ENCODE data around the gene AKT1. TPM values are rescaled to one million over a fixed set of nuclear protein-coding genes. Genes with fewer than 3 reads are reported as not detected.
A peak's percentile ranks its signal among the peaks of the same experiment; 100 is the strongest.

The AKT1 gene
- total and polyA plus RNA-seq, 2 of the 13 experiments (the other 11 are each of a cell fraction or from before 2014, with no cell fraction given) = 96.2 to 116 TPM

GRCh38 chr14:104731320-104732294 is 63.9 kb downstream of the AKT1 start (continued):
- TF ChIP-seq ZNF687 (CRISPR knock-in tag; IDR thresholded peaks at IDR 0.05) = peak; percentile 57
- TF ChIP-seq NONO (IDR thresholded peaks at IDR 0.05) = no peak
- 0 out of 2 replicates have a peak, but pooled peaks have one; percentile 27 for TF ChIP-seq NONO (CRISPR knock-in tag; conservative IDR thresholded peaks at IDR 0.05)
- TF ChIP-seq CREB1 (IDR thresholded peaks at IDR 0.05) = no peak
- no peak for TF ChIP-seq CREB1 (CRISPR knock-in tag; IDR thresholded peaks at IDR 0.05)
- peak; percentile 24; the same call in 1 of the 2 replicates for TF ChIP-seq ZSCAN21 (CRISPR knock-in tag; IDR thresholded peaks at IDR 0.05; ENCODE audit: borderline replicate concordance)
- no peak for TF ChIP-seq MYPOP (CRISPR knock-in tag; IDR thresholded peaks at IDR 0.05)
- peak; percentile 59 for TF ChIP-seq ZNF629 (CRISPR knock-in tag; conservative IDR thresholded peaks at IDR 0.05)
- TF ChIP-seq HOXA3 (CRISPR knock-in tag; IDR thresholded peaks at IDR 0.05) = peak; percentile 33; the same call in 1 of the 2 replicates
- no peak for TF ChIP-seq ZNF549 (CRISPR knock-in tag; IDR thresholded peaks at IDR 0.05)
- TF ChIP-seq FOXP1 (IDR thresholded peaks at IDR 0.05) = no peak
- no peak for TF ChIP-seq FOXP1 (CRISPR knock-in tag; IDR thresholded peaks at IDR 0.05)
- TF ChIP-seq MAX (IDR thresholded peaks at IDR 0.05) = peak; percentile 62; the same call in 1 of the 2 replicates
- no peak for TF ChIP-seq HNF1A (IDR thresholded peaks at IDR 0.05; ENCODE audit: low read depth)
- no peak for TF ChIP-seq HNF1A (CRISPR knock-in tag; IDR thresholded peaks at IDR 0.05; ENCODE audit: borderline replicate concordance)
- TF ChIP-seq SAP130 (CRISPR knock-in tag; IDR thresholded peaks at IDR 0.05; ENCODE audit: low read depth) = peak; percentile 23; the same call in 1 of the 2 replicates
- TF ChIP-seq ZMYM3 (CRISPR knock-in tag; IDR thresholded peaks at IDR 0.05) = peak; percentile 93
- no peak for TF ChIP-seq ZNF292 (CRISPR knock-in tag; IDR thresholded peaks at IDR 0.05; ENCODE audit: borderline replicate concordance, low read depth)
- 0 out of 2 replicates have a peak, but pooled peaks have one; percentile 35 for TF ChIP-seq ZNF772 (CRISPR knock-in tag; IDR thresholded peaks at IDR 0.05)
- TF ChIP-seq JUND (CRISPR knock-in tag; IDR thresholded peaks at IDR 0.05) = no peak
